NCI-H1048 (cell line): ENCODE results near the gene DOK6.

Source experiments
- DNase-seq: peaks from one replicate; lab custom pipeline; 2025; lab: John Stamatoyannopoulos, UW

The DOK6 gene

DNA sequence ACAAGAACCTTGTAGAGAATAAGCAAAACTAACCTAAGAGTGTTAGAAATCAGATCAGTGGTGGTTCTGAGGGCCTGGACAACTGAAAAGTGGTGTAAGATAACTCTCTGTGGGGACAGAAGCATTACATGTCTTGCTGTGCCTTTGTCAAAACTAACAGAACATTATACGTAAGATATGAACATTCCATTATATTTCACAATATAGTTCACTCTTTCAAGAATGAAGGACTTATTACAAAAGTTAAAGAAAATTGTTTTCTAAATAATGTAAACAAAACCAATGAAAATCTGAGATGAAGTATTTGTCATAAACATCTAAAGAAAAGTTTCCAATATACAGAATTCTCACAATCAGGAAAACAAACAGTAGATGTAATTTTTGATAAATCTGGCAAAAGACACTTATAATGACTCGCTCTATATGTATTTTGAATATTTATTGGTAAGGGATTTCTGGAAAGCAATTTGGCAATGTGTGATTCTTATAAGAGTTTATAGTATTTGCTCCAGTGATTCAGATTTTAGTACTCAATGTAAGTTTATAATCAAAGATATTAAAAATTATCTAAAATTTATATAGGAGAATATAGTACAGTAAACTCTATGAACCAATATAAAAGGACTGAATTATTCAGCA is 288.6 kb downstream of the DOK6 start:
- DNase-seq = no peak

DNA sequence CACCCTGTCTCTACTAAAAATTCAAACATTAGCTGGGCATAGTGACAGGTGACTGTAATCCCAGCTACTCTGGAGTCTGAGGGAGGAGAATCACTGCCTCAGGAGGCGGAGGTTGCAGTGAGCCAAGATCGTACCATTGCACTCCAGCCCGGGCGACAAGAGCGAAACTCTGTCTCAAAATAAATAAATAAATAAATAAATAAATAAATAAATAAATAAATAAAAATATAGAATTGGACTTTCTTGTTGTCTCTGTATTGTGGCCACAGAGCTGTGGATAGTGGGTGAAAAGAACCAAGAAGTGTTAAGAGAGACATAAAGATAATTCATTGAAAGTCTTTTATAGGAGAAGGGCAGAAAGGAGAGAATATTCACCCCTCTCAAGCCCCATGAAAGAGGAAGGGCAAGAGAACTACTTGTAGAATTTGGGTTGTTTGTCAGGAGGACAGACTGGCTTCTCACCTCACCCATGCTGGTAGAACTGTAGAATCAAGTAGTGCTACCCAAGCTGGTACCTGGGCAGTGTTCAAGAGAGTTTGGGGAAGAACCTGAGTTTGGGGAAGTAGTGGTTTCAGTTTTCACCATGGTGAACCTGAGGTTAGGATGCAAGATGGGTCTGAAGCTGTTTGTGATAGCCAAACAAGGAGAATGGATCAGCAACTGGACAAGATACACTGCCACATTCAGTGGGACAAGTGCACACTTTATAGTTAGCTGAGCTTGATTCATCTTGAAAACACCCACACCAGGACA is 290.5 kb downstream of the DOK6 start:
- no peak for DNase-seq

DNA sequence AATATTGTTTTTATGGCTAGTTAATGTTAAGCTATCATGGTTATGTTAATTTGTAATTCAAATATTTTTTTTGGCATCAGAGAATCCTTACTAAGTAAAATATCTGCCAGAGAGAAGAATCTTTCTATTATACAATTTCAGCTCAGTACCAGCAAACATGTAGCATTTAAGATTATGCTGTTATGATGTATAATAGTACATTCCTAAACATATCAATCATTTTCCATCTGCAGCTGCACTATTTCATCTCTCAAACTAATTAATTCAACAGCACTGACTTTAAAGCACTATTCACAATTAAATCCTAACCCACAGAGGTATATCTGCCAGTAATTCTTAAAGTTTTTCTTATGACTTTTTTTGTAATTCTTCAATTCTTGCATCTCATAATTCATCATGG is 296.4 kb downstream of the DOK6 start:
- DNase-seq = no peak

- DNase-seq = no peak
These were observed 297.0 kb downstream of the DOK6 start for GRCh38 chr18:69697689-69698088.

DNA sequence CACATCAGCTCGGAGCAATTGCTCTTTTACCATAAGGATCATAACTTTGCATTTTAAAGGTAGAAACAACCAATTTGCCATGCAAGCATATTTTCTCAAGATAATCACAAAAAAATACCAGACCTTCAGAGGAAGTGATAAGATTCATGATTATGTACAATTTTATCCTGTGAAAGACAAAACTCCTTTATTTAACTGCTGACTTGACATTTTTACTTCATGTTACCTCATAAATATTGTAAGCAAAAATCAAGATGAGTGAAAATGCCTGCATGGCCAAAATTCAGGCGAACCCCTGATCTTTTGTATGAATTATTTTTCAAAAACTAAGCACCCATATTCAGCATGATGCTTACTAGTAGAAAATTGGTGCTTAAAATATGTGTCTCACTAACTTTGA is 300.6 kb downstream of the DOK6 start:
- no peak for DNase-seq

- no peak for DNase-seq
These were observed 302.8 kb downstream of the DOK6 start for GRCh38 chr18:69703461-69703860.

- no peak for DNase-seq
These were observed 305.3 kb downstream of the DOK6 start for GRCh38 chr18:69705987-69706386.

DNA sequence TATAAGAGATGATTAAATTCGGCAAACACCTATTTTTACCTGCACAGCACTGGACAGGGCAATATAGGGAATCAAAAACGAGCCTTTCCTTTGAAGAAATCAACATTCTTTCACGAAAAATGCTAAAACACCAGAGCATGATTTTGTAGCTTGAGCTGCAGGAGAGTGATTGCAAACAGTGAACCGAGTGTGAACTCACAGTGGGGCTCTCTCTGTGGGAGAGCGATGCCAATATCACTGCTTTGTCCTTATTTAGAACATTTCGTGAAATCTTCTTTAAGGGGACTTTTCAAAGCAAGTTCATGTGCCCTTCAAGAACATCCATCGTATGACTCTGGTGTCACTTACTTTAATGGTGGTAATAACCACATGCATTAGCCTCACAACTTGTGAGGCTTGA is 308.2 kb downstream of the DOK6 start:
- no peak for DNase-seq

GRCh38 chr18:69715191-69715795 is 314.6 kb downstream of the DOK6 start:
- no peak for DNase-seq

- no peak for DNase-seq
These were observed 316.9 kb downstream of the DOK6 start for GRCh38 chr18:69717586-69717985.

DNA sequence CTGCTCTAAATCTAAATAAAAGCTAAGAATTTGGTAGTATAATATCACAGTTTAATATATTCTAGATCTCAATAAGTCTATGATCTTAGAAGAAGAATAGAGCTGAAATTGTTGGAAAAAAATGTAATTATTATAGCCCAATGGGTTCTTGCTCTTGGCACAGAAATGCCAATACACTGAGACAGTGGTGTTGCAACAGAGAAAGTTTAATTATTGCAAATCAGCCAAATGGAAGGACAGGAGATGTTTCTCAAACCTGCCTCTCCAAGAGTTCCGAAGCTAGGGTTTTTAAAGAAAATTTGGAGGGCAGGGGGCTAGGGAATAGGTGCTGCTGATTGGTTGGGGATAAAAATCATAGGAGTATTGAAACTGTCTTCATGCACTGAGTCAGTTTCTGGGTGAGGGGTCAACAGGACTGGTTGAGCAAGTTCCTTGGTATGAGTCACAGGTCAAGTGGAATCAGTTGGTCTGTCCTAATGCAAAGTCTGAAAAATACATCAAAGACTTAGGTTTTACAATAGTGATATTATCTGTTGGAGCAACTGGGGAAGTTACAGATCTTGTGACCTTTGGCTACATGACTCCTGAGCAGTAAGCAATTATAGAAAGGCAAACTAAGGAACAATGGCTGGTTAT is 318.3 kb downstream of the DOK6 start:
- no peak for DNase-seq

DNA sequence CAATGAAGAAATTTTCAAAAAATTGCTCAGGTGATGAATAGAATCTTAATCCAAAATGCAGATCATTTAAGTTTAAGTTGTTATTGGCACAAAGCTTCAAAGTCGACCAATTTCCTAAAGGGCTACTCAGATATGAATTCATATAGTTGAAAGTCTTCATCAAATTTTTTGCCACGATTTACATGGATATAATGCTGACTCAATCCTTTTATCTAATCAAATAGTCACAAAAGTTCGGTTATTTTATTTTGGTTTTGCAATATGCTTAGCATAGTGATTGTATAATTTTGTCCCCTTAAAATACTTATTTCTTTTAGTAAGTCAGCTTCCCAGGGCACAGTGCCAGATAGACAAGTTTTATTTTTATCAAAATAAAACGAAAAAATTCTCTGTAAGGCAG is 319.7 kb downstream of the DOK6 start:
- no peak for DNase-seq

DNA sequence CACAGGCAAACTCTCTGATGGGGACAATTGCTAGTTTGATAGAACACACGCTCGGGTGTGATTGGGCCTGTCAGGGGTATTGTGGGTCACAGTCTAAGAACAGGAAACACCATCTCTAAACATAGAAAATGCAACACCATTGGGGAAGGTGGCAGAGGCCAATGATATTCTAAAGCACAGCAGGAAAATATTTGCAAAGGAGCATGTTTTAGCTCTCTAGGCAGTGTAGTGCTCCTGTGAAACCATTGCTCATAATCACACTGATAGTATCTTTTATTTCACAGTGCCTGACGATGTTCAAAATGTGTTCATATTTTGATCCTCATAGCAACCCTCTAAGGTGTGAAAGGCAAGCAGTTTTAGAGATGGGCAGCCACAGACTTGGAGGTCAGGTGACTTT is 322.7 kb downstream of the DOK6 start:
- no peak for DNase-seq

DNA sequence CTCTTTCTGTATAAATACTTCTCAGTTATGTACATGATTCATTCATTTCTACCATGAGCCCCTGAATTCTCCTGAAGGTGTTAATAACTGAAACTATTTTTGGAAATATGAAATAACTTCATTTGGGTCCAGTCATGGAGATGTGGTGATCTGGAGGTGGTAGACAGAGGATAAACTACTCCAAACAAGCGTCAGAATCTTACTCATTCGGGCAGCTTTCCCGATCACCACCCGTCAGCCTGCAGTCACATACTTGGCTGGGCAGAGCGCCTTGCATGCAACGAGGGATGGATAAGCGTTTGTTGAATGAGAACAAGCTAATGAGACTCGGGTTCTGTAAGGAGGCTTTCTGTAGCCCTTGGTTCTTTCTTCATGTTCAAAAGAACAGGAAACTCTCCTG is 324.3 kb downstream of the DOK6 start:
- DNase-seq = no peak

DNA sequence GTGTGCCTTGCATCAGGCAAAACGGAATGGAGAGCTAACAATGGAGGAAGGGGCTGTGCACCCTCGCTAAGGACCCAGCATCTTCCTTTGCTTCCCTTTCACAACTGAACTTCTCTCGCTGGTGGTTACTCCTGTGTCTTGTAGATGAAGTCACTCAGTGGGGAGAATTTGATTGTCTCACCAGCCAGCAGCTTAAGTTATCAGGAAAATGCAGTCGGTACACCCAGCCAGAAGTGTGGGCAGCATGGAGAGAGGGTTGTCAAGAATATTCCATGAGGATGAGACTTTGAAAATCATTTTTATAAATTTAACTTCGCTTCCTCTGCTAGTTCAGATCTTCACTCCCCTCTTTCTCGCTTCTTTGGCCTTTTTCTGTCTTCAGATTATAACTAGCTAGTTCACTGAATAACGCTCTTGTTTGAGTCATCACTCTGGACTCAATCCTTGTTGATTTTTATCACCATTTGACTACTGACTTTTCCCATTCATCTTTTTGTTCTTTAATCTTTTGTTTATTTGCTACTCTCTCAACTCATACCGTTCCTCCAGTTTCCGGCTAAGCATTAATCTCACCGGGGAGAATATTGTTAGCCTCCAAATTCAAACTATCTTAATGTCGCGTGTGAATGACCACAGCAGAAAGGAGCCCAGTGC is 325.3 kb downstream of the DOK6 start:
- DNase-seq = no peak

DNA sequence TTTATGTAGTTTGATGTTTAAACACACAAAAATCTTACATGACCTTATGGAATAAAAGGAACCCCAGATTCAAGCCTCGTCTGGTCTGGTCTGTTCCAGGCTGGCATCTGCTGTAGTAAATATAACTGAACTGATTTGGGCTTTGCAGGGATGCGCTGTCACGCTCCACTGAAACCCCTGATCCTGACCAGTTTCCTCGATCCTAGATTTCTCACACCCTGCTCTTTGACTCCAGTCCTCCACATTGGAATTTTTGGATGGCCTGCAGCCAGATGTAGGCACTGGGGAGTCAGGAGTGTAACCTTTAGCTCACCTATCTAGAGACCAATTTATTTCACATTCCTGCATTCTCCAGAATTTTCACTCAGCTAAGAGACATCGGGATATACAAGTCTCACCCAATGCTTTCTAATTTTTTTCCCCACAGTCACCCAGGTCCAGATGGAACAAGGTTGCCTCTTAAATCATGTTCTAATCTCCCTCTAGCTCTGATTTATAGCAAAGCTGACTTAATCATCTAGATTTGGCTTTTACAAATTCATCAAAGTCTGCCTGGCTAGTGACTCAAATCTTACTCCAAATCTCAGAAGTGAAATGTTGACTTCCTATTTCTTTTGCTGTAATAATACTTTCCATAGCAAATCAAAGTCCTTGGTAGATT is 327.4 kb downstream of the DOK6 start:
- no peak for DNase-seq

GRCh38 chr18:69730664-69731063 is 330.0 kb downstream of the DOK6 start:
- DNase-seq = no peak

GRCh38 chr18:69734536-69734935 is 333.8 kb downstream of the DOK6 start:
- no peak for DNase-seq

- DNase-seq = no peak
These were observed 336.0 kb downstream of the DOK6 start for GRCh38 chr18:69736730-69737129.

GRCh38 chr18:69737851-69738250 is 337.2 kb downstream of the DOK6 start:
- DNase-seq = no peak

DNA sequence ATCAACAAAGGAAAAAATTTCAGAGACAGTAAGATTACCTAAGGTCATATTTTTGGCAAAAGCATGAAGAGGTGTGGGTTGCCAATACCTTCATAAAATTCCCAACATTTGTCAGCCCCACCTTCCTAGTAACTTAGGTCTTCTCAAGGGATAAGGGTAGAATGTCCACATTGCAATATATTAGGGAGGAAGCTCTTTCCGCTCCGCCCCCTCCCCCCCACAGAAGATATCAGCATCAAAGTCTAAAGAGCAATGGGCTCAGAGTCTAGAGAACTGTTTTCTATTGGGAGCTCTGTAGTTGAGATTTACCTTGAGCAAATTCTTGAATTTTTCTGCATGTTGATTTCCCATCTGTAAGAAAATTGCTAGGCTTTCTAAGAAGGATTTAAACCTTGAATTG is 346.7 kb downstream of the DOK6 start:
- DNase-seq = no peak
